ENCODE results near the gene TGM5.
A peak's percentile ranks its signal among the peaks of the same experiment; 100 is the strongest.
"Not testable (repeated sequence)": the region's sequence is repeated elsewhere in the genome, so short reads cannot be mapped to it uniquely, and the experiment has no call there.

The TGM5 gene

GRCh38 chr15:43229977-43230376, 36.8 kb downstream of the TGM5 start:
- Histone ChIP-seq H3F3A (ENCODE audit: control insufficient read depth, insufficient read depth) (no peaks in the 10 kb centered on the region), H3K4me2 (ENCODE audit: low read length) (no peak overlapping the region)

GRCh38 chr15:43226436-43227305, 40.1 kb downstream of the TGM5 start:
- no peaks in the 10 kb centered on the region for H3K4me1 ChIP-seq (ENCODE audit: control insufficient read depth, low read length)

More at GRCh38 chr15:43229977-43230376, 36.8 kb downstream of the TGM5 start:
- Histone ChIP-seq H3K4me3 (ENCODE audit: low read length) (no peak overlapping the region), H3K9me2 (replicated peaks; ENCODE audit: control insufficient read depth, low read length) (no peaks in the 10 kb centered on the region), H4K20me1 (ENCODE audit: control insufficient read depth, insufficient read depth, low read depth, low read length) (no peaks in the 10 kb centered on the region), H3K9me3 (ENCODE audit: control insufficient read depth, insufficient read depth, low read length) (no peaks in the 10 kb centered on the region), H3K79me2 (ENCODE audit: control insufficient read depth, low read length) (no peaks in the 10 kb centered on the region), H3K27me3 (ENCODE audit: control insufficient read depth, low read length) (no peaks in the 10 kb centered on the region; the same call in 1 of the 2 replicates), H3K4me1 (ENCODE audit: control insufficient read depth, low read length) (no peaks in the 10 kb centered on the region), H3K27ac (ENCODE audit: low read depth, low read length) (no peak overlapping the region), H3K36me3 (ENCODE audit: control insufficient read depth, low read length) (no peaks in the 10 kb centered on the region)
- TF ChIP-seq EZH2phosphoT487 (IDR thresholded peaks at IDR 0.05; ENCODE audit: borderline replicate concordance, low read length) (no peak), CTCF (IDR thresholded peaks at IDR 0.05; ENCODE audit: low read depth, low read length, poor library complexity, severe bottlenecking) (no peak)

GRCh38 chr15:43225950-43226255, 40.8 kb downstream of the TGM5 start:
- not testable (repeated sequence) for H3K27ac ChIP-seq (ENCODE audit: low read depth, low read length); H3K36me3 ChIP-seq (ENCODE audit: control insufficient read depth, low read length); H3K9me2 ChIP-seq (replicated peaks; ENCODE audit: control insufficient read depth, low read length); H3K9me3 ChIP-seq (ENCODE audit: control insufficient read depth, insufficient read depth, low read length); H4K20me1 ChIP-seq (ENCODE audit: control insufficient read depth, insufficient read depth, low read depth, low read length); H3K4me3 ChIP-seq (ENCODE audit: low read length); H3K27me3 ChIP-seq (ENCODE audit: control insufficient read depth, low read length); H3K4me2 ChIP-seq (ENCODE audit: low read length); H3K4me1 ChIP-seq (ENCODE audit: control insufficient read depth, low read length); H3F3A ChIP-seq (ENCODE audit: control insufficient read depth, insufficient read depth); H3K79me2 ChIP-seq (ENCODE audit: control insufficient read depth, low read length)

More at GRCh38 chr15:43226436-43227305, 40.1 kb downstream of the TGM5 start:
- TF ChIP-seq CTCF (IDR thresholded peaks at IDR 0.05; ENCODE audit: low read depth, low read length, poor library complexity, severe bottlenecking) = no peak
- no peak for TF ChIP-seq EZH2phosphoT487 (IDR thresholded peaks at IDR 0.05; ENCODE audit: borderline replicate concordance, low read length)
- Histone ChIP-seq H3K27me3 (ENCODE audit: control insufficient read depth, low read length) (no peaks in the 10 kb centered on the region; the same call in 1 of the 2 replicates), H3K79me2 (ENCODE audit: control insufficient read depth, low read length) (no peaks in the 10 kb centered on the region), H3K27ac (ENCODE audit: low read depth, low read length) (no peak overlapping the region), H4K20me1 (ENCODE audit: control insufficient read depth, insufficient read depth, low read depth, low read length) (no peaks in the 10 kb centered on the region), H3K9me2 (replicated peaks; ENCODE audit: control insufficient read depth, low read length) (no peaks in the 10 kb centered on the region), H3K36me3 (ENCODE audit: control insufficient read depth, low read length) (no peaks in the 10 kb centered on the region), H3K4me2 (ENCODE audit: low read length) (no peak overlapping the region), H3K4me3 (ENCODE audit: low read length) (no peak overlapping the region), H3K9me3 (ENCODE audit: control insufficient read depth, insufficient read depth, low read length) (no peaks in the 10 kb centered on the region), H3F3A (ENCODE audit: control insufficient read depth, insufficient read depth) (no peaks in the 10 kb centered on the region)

GRCh38 chr15:43225201-43225949, 41.4 kb downstream of the TGM5 start:
- no peak overlapping the region for H3K4me2 ChIP-seq (ENCODE audit: low read length)

More at GRCh38 chr15:43225201-43225949, 41.4 kb downstream of the TGM5 start:
- no peaks in the 10 kb centered on the region for H4K20me1 ChIP-seq (ENCODE audit: control insufficient read depth, insufficient read depth, low read depth, low read length)
- no peaks in the 10 kb centered on the region for H3K9me3 ChIP-seq (ENCODE audit: control insufficient read depth, insufficient read depth, low read length)
- H3K27ac ChIP-seq (ENCODE audit: low read depth, low read length) = no peak overlapping the region
- no peaks in the 10 kb centered on the region; the same call in 1 of the 2 replicates for H3K27me3 ChIP-seq (ENCODE audit: control insufficient read depth, low read length)
- H3K79me2 ChIP-seq (ENCODE audit: control insufficient read depth, low read length) = no peaks in the 10 kb centered on the region
- H3K9me2 ChIP-seq (replicated peaks; ENCODE audit: control insufficient read depth, low read length) = no peaks in the 10 kb centered on the region
- no peak overlapping the region for H3K4me3 ChIP-seq (ENCODE audit: low read length)
- no peaks in the 10 kb centered on the region for H3F3A ChIP-seq (ENCODE audit: control insufficient read depth, insufficient read depth)
- no peak for TF ChIP-seq EZH2phosphoT487 (IDR thresholded peaks at IDR 0.05; ENCODE audit: borderline replicate concordance, low read length)
- peak; percentile 78 for TF ChIP-seq CTCF (IDR thresholded peaks at IDR 0.05; ENCODE audit: low read depth, low read length, poor library complexity, severe bottlenecking)
- no peaks in the 10 kb centered on the region for H3K4me1 ChIP-seq (ENCODE audit: control insufficient read depth, low read length)
- no peaks in the 10 kb centered on the region for H3K36me3 ChIP-seq (ENCODE audit: control insufficient read depth, low read length)

All from DOHH2 (cell line).